LNCaP clone FGC (cell line): Measurements from ENCODE around the gene WNT3.

Source experiments
- DNase-seq: peaks from one replicate; pipeline ENCODE4 v3.0.0-alpha.2; 2011; ENCODE audit warnings: low read depth
- H3K4me3 ChIP-seq: 2 replicates; pipeline ENCODE4 v1.5.1; 2011; ENCODE audit warnings: mild to moderate bottlenecking, low read depth, low read length, control low read depth
- CTCF ChIP-seq: IDR thresholded peaks from 2 replicates; pipeline ENCODE4 v1.5.1; 2012; ENCODE audit warnings: mild to moderate bottlenecking; ENCODE audit not compliant: control insufficient read depth, insufficient read depth; ENCODE audit errors: extremely low read depth

WNT3 gene

GRCh38 chr17:46733837-46734475 is 84.5 kb downstream of the WNT3 start:
- no peak for TF ChIP-seq CTCF
- no peak for DNase-seq
- H3K4me3 ChIP-seq = no peak overlapping the region

GRCh38 chr17:46732754-46733398 is 85.6 kb downstream of the WNT3 start:
- DNase-seq = no peak
- TF ChIP-seq CTCF = no peak
- no peak overlapping the region for H3K4me3 ChIP-seq

GRCh38 chr17:46732160-46732559 is 86.3 kb downstream of the WNT3 start:
- no peak overlapping the region for H3K4me3 ChIP-seq
- no peak for DNase-seq
- no peak for TF ChIP-seq CTCF

- H3K4me3 ChIP-seq = no peak overlapping the region
- DNase-seq = no peak
- no peak for TF ChIP-seq CTCF
Measured at GRCh38 chr17:46730679-46731078, 87.8 kb downstream of the WNT3 start.

GRCh38 chr17:46730026-46730425 is 88.5 kb downstream of the WNT3 start:
- no peak for TF ChIP-seq CTCF
- no peak for DNase-seq
- no peak overlapping the region for H3K4me3 ChIP-seq

- no peak for TF ChIP-seq CTCF
- DNase-seq = no peak
Measured at GRCh38 chr17:46727572-46728348, 90.7 kb downstream of the WNT3 start.

GRCh38 chr17:46726206-46726605 is 92.3 kb downstream of the WNT3 start:
- no peak for TF ChIP-seq CTCF
- H3K4me3 ChIP-seq = no peak overlapping the region
- no peak for DNase-seq

More at GRCh38 chr17:46727572-46728348, 90.7 kb downstream of the WNT3 start:
- no peak overlapping the region for H3K4me3 ChIP-seq
